Coronary artery (tissue), 2 donors: ENCODE data around the gene CORO2A.
"Not testable (repeated sequence)": the region's sequence is repeated elsewhere in the genome, so short reads cannot be mapped to it uniquely, and the experiment has no call there.

Source experiments
- DNase-seq: peaks from one replicate; pipeline ENCODE4 v3.0.0-alpha.2; 2017; ENCODE audit warnings: low spot score
- H3K27ac ChIP-seq, 2 donors: fragments of 200-600 bp; sonication (generic); one replicate each; pipeline ENCODE4 v1.5.1; 2016 to 2019
- H3K4me3 ChIP-seq: fragments of 200-600 bp; sonication (generic); 2 replicates; pipeline ENCODE4 v1.5.1; 2016; ENCODE audit warnings: mild to moderate bottlenecking, moderate library complexity
- CTCF ChIP-seq: fragments of 200-600 bp; sonication (generic); IDR thresholded peaks from one replicate; pipeline ENCODE4 v1.5.1; 2019; ENCODE audit warnings: antibody characterized with exemption

The CORO2A gene

GRCh38 chr9:98134702-98135557, 57.5 kb downstream of the CORO2A start:
- no peak overlapping the region for H3K4me3 ChIP-seq
- no peak for DNase-seq

GRCh38 chr9:98132806-98133631, 59.4 kb downstream of the CORO2A start:
- Histone ChIP-seq H3K4me3 (no peak overlapping the region), H3K27ac (no peak overlapping the region)
- DNase-seq, result no peak
- TF ChIP-seq CTCF, result no peak

More at GRCh38 chr9:98134702-98135557, 57.5 kb downstream of the CORO2A start:
- TF ChIP-seq CTCF, result no peak
- H3K27ac ChIP-seq, result no peak overlapping the region

GRCh38 chr9:98132158-98132557, 60.3 kb downstream of the CORO2A start:
- Histone ChIP-seq H3K27ac (no peak overlapping the region), H3K4me3 (no peak overlapping the region)
- DNase-seq, result no peak
- no peak for TF ChIP-seq CTCF

GRCh38 chr9:98130576-98131228, 61.7 kb downstream of the CORO2A start:
- no peak for TF ChIP-seq CTCF
- no peak overlapping the region for H3K27ac ChIP-seq
- no peak overlapping the region for H3K4me3 ChIP-seq
- DNase-seq, result no peak

- not testable (repeated sequence) for H3K27ac ChIP-seq, H3K4me3 ChIP-seq, DNase-seq
These were observed 62.4 kb downstream of the CORO2A start for GRCh38 chr9:98130060-98130459.

GRCh38 chr9:98129451-98129881, 63.0 kb downstream of the CORO2A start:
- no peak for DNase-seq
- no peak for TF ChIP-seq CTCF
- H3K4me3 ChIP-seq, result no peak overlapping the region
- no peak overlapping the region for H3K27ac ChIP-seq

GRCh38 chr9:98128316-98128715, 64.1 kb downstream of the CORO2A start:
- H3K4me3 ChIP-seq, result no peak overlapping the region
- DNase-seq, result no peak
- no peak overlapping the region for H3K27ac ChIP-seq
- TF ChIP-seq CTCF, result no peak
